ENCODE measurements around the gene HRK. TPM values are rescaled to one million over a fixed set of nuclear protein-coding genes. Genes with fewer than 3 reads are reported as not detected.
A peak's percentile ranks its signal among the peaks of the same experiment; 100 is the strongest.

The HRK gene
- total RNA-seq, 2 experiments from 2014 or later: not detected

DNA sequence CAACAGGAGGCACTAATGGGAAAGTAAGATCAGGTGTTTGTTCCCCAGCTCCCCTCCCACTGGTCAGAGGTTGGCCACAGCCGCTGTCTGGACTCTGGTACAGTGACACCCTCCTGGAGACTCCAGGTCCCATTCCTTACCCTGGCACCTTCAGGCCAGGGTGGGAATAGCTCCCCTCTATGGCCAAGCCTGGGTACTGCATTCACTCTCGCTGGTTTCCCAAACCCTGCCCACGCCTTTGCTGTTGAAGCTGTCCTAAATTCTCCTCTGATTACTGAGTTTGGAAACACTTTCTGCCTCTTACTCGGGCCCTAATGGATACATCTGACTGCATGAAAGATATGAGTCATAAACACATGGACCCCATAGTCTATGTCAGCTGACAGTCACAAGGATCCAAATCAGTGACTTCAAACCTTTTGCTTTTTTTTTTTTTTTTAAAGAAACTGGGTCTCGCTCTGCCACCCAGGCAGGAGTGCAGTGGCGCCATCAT is 17.9 kb downstream of the HRK start:
- Mint-ChIP-seq H3K9me3 (ENCODE audit: low read depth) (no peaks in the 10 kb centered on the region), H3K4me3 (no peak overlapping the region), H3K36me3 (ENCODE audit: low read depth) (no peaks in the 10 kb centered on the region), H3K4me1 (peaks cover 2% of the 10 kb centered on the region), H3K27ac (no peak overlapping the region), H3K27me3 (peaks cover 20% of the 10 kb centered on the region)
- ChIA-PET CTCF (interaction anchor here (0.6 to 0.7 kb wide), 4 partner anchors 76 to 158 kb away, joined by 3 to 6 read pairs (median 4); no protein-coding TSS in a partner anchor), POLR2A (interaction anchor here (0.6 kb wide), 1 partner anchor 276 kb away, joined by 8 read pairs; no protein-coding TSS in a partner anchor)
- intact Hi-C loops (cut with DNase I, micrococcal nuclease): no loop called here
- peak; percentile 38 for DNase-seq
- ATAC-seq: no peak

- peaks cover 2% of the 10 kb centered on the region for H3K4me1 Mint-ChIP-seq
- CTCF ChIA-PET: no interaction called here
Observed at GRCh38 chr12:116862167-116862566, 19.1 kb downstream of the HRK start.

DNA sequence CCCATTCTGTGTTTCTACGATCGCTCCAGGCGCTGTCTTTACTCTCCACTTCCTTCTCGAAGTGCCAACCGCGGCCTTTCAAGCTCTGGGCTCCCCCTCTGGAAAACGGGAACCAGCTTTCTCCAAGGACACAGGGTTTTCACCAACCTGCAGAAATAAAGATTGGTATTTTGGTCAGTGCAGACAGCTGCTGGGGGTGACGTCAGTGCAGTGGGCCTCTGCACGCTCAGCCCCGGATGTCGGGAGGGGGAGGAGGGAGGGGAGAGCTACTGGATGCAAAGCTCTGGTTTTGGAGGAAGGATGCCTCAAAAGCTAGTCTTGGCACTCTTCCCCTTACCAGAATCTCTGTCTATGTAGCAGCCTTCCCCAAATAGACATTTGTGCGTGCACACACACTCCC is 19.9 kb downstream of the HRK start:
- CTCF ChIA-PET: interaction anchor here (0.6 to 1.2 kb wide), 2 partner anchors 55 to 152 kb away, joined by 3 to 4 read pairs; no protein-coding TSS in a partner anchor
- H3K36me3 Mint-ChIP-seq (ENCODE audit: low read depth): no peaks in the 10 kb centered on the region
- DNase-seq: peak; percentile 58
- peak; percentile 82 for ATAC-seq
- POLR2A ChIA-PET: interaction anchor here (0.7 kb wide), 1 partner anchor 327 kb away, joined by 4 read pairs; no protein-coding TSS in a partner anchor
- no peak overlapping the region for H3K27ac Mint-ChIP-seq
- intact Hi-C loops (cut with DNase I, micrococcal nuclease): no loop called here
- H3K9me3 Mint-ChIP-seq (ENCODE audit: low read depth): no peaks in the 10 kb centered on the region
- peaks cover 2% of the 10 kb centered on the region for H3K4me1 Mint-ChIP-seq
- peaks cover 29% of the 10 kb centered on the region for H3K27me3 Mint-ChIP-seq
- H3K4me3 Mint-ChIP-seq: no peak overlapping the region

More at GRCh38 chr12:116862167-116862566, 19.1 kb downstream of the HRK start:
- no peaks in the 10 kb centered on the region for H3K9me3 Mint-ChIP-seq (ENCODE audit: low read depth)
- H3K27ac Mint-ChIP-seq: no peak overlapping the region
- intact Hi-C loops (cut with DNase I, micrococcal nuclease): no loop called here
- DNase-seq (no peak), ATAC-seq (no peak)
- H3K4me3 Mint-ChIP-seq: no peak overlapping the region
- H3K36me3 Mint-ChIP-seq (ENCODE audit: low read depth): no peaks in the 10 kb centered on the region
- POLR2A ChIA-PET: no interaction called here
- H3K27me3 Mint-ChIP-seq: peaks cover 24% of the 10 kb centered on the region

DNA sequence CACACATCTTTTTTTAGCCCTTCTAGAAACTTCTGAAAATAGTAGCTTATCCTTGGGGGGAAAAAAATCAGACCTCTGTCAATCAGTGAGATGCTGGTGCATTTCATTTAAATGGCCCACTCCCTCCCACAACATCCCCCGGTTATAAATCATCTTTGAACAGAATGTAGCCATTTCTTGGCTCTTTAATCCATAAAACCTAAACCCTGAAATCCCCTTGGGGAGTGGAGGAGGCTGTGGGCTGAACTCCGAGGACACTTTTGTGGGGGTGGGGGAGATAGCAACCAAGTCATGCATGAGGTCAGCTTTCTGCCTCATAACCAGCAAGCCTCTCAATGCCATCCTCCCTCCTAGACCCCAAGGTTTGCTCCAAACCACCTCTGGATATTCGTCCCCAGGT is 21.0 kb downstream of the HRK start:
- Mint-ChIP-seq H3K27ac (no peak overlapping the region), H3K27me3 (peaks cover 33% of the 10 kb centered on the region), H3K4me3 (no peak overlapping the region), H3K36me3 (ENCODE audit: low read depth) (no peaks in the 10 kb centered on the region), H3K9me3 (ENCODE audit: low read depth) (no peaks in the 10 kb centered on the region), H3K4me1 (peaks cover 2% of the 10 kb centered on the region)
- intact Hi-C loops (cut with DNase I, micrococcal nuclease): no loop called here
- ATAC-seq (no peak), DNase-seq (no peak)
- ChIA-PET CTCF (interaction anchor here (1.2 kb wide), 1 partner anchor 57 kb away, joined by 3 read pairs; no protein-coding TSS in a partner anchor), POLR2A (no interaction called here)

GRCh38 chr12:116859079-116859478 is 22.2 kb downstream of the HRK start:
- H3K4me1 Mint-ChIP-seq: peaks cover 2% of the 10 kb centered on the region
- no peaks in the 10 kb centered on the region for H3K9me3 Mint-ChIP-seq (ENCODE audit: low read depth)
- peaks cover 32% of the 10 kb centered on the region for H3K27me3 Mint-ChIP-seq
- no peak overlapping the region for H3K27ac Mint-ChIP-seq
- H3K36me3 Mint-ChIP-seq (ENCODE audit: low read depth): no peaks in the 10 kb centered on the region
- no peak overlapping the region for H3K4me3 Mint-ChIP-seq
- intact Hi-C loops (cut with DNase I, micrococcal nuclease): no loop called here
- ATAC-seq: no peak
- POLR2A ChIA-PET: no interaction called here
- CTCF ChIA-PET: interaction anchor here (0.6 to 0.8 kb wide), 2 partner anchors 137 to 1199 kb away, joined by 3 read pairs; no protein-coding TSS in a partner anchor
- DNase-seq: no peak

DNA sequence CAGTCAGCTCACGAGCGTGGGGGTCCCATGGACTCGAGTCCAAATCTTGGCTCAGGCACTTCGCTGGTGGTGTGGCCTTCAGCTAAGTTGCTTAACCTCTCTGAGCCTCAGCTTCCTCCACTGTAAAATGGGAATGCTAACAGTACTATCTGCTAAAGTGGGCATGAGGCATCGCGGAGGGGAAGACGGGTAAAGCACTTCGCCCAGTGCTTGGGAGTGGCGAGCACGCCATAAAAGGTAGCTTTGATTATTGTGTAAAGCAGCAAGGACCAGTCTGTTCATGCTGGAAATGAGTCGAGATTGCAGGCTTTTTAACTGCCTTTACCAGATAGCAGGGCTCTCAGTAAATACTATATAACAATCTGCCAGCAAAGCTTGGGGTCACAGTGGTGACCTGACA is 24.5 kb downstream of the HRK start:
- POLR2A ChIA-PET: no interaction called here
- intact Hi-C loops (cut with DNase I, micrococcal nuclease): no loop called here

DNA sequence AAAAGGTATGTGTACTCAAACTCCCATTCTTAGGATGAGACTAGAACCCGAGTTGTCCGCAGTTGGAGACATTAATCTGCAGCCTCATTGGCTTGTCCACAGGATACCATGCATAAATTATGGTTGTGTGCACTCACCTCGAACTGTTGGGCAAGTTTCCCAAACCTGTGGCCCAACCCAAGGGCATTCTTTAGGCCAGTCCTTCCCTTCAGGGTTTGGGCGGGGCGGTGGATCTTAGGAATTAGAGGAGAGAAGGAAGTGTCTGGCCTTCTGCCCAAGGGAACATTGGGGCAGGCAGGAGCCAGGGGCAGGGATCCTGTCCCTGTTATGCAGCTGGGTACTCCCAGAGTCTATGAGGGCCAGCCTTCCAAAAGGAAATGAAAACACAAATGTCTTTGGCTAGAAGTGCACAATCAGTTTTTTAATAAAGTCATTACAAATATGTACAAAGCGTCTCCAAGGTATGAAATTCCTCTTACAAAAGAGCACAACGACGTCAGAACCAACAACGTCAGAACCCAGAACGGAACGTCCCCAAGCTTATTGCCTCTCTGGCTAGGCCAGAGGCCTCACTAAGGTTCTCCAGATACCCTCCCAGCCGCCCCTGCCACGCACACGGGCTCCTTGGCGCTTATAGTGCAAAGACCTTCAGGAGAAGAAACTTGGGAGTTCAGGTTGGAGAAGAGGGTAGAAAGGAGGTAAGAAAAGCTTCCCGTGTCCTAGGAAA is 25.3 kb downstream of the HRK start:
- Mint-ChIP-seq H3K9me3 (ENCODE audit: low read depth) (no peaks in the 10 kb centered on the region), H3K4me1 (no peaks in the 10 kb centered on the region), H3K27ac (no peak overlapping the region), H3K27me3 (peaks cover 24% of the 10 kb centered on the region), H3K36me3 (ENCODE audit: low read depth) (no peaks in the 10 kb centered on the region), H3K4me3 (no peak overlapping the region)
- DNase-seq (no peak), ATAC-seq (no peak)
- POLR2A ChIA-PET: no interaction called here
- intact Hi-C loops (cut with DNase I, micrococcal nuclease): no loop called here
- CTCF ChIA-PET: no interaction called here

More for the DNA sequence above, 24.5 kb downstream of the HRK start:
- no peak for DNase-seq
- peaks cover 28% of the 10 kb centered on the region for H3K27me3 Mint-ChIP-seq
- no peak overlapping the region for H3K4me3 Mint-ChIP-seq
- H3K4me1 Mint-ChIP-seq: peaks cover 2% of the 10 kb centered on the region
- no peak for ATAC-seq
- no peaks in the 10 kb centered on the region for H3K36me3 Mint-ChIP-seq (ENCODE audit: low read depth)
- no peaks in the 10 kb centered on the region for H3K9me3 Mint-ChIP-seq (ENCODE audit: low read depth)
- CTCF ChIA-PET: no interaction called here
- no peak overlapping the region for H3K27ac Mint-ChIP-seq

DNA sequence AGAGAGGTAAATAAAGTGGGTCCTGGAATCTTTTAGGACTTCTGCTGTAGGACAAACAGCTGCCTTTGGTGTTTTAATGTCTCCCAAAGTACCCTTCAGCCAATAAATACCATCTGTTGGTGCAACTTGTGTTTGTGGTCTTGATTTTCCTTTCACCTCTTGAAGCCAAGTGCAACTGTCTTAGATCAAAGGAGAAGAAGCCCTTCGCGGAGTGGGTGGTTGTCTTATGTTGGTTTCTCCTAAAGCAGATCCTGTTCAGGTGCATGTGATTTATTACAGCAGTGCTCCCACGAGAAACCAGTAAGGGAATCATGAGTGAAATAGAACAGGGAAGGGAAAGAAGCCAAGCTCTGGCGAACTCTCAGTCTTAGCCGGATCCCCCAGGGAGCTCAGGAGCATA is 27.7 kb downstream of the HRK start:
- ChIA-PET POLR2A (no interaction called here), CTCF (no interaction called here)
- Mint-ChIP-seq H3K4me1 (no peaks in the 10 kb centered on the region), H3K4me3 (no peak overlapping the region), H3K27me3 (peaks cover 14% of the 10 kb centered on the region), H3K27ac (no peak overlapping the region), H3K36me3 (ENCODE audit: low read depth) (peaks cover 4% of the 10 kb centered on the region), H3K9me3 (ENCODE audit: low read depth) (no peaks in the 10 kb centered on the region)
- ATAC-seq (no peak), DNase-seq (no peak)
- intact Hi-C loops (cut with DNase I, micrococcal nuclease): no loop called here

- peaks cover 6% of the 10 kb centered on the region for H3K36me3 Mint-ChIP-seq (ENCODE audit: low read depth)
- ATAC-seq: no peak
- intact Hi-C loops (cut with DNase I, micrococcal nuclease): no loop called here
- peaks cover 9% of the 10 kb centered on the region for H3K27me3 Mint-ChIP-seq
- CTCF ChIA-PET: interaction anchor here (0.5 kb wide), 1 partner anchor 64 kb away, joined by 4 read pairs; no protein-coding TSS in a partner anchor
- H3K27ac Mint-ChIP-seq: no peak overlapping the region
- no peaks in the 10 kb centered on the region for H3K4me1 Mint-ChIP-seq
- no peak for DNase-seq
- POLR2A ChIA-PET: no interaction called here
- H3K9me3 Mint-ChIP-seq (ENCODE audit: low read depth): no peaks in the 10 kb centered on the region
- no peak overlapping the region for H3K4me3 Mint-ChIP-seq
Observed at GRCh38 chr12:116852303-116852702, 28.9 kb downstream of the HRK start.

DNA sequence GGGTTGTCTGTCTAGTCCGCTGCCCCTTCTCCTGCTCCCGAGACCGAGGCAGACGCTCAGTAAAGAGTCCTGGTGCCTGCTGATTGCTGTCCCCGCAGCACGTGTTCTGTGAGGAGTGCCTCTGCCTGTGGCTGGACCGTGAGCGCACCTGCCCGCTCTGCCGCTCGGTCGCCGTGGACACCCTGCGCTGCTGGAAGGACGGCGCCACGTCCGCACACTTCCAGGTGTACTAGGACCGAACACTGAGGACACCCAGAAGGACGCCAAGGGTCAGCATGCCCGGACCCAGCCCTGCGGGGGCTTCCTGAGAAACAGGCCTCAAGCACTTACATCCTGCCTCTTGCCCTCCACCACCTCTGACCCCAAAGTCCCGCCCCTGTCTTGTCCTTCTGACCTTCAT is 32.0 kb downstream of the HRK start:
- Mint-ChIP-seq H3K36me3 (ENCODE audit: low read depth) (peaks cover 6% of the 10 kb centered on the region), H3K9me3 (ENCODE audit: low read depth) (no peaks in the 10 kb centered on the region), H3K27ac (no peak overlapping the region), H3K27me3 (no peaks in the 10 kb centered on the region), H3K4me1 (no peaks in the 10 kb centered on the region), H3K4me3 (no peak overlapping the region)
- POLR2A ChIA-PET: no interaction called here
- DNase-seq (no peak), ATAC-seq (no peak)
- CTCF ChIA-PET: no interaction called here
- intact Hi-C loops (cut with DNase I, micrococcal nuclease): no loop called here

- Mint-ChIP-seq H3K27ac (no peak overlapping the region), H3K36me3 (ENCODE audit: low read depth) (peaks cover 2% of the 10 kb centered on the region), H3K27me3 (no peaks in the 10 kb centered on the region), H3K4me1 (no peaks in the 10 kb centered on the region), H3K9me3 (ENCODE audit: low read depth) (no peaks in the 10 kb centered on the region), H3K4me3 (no peak overlapping the region)
- intact Hi-C loops (cut with DNase I, micrococcal nuclease): no loop called here
- ATAC-seq: no peak
- ChIA-PET CTCF (no interaction called here), POLR2A (no interaction called here)
- DNase-seq: no peak
Observed at GRCh38 chr12:116843085-116843484, 38.2 kb downstream of the HRK start.

DNA sequence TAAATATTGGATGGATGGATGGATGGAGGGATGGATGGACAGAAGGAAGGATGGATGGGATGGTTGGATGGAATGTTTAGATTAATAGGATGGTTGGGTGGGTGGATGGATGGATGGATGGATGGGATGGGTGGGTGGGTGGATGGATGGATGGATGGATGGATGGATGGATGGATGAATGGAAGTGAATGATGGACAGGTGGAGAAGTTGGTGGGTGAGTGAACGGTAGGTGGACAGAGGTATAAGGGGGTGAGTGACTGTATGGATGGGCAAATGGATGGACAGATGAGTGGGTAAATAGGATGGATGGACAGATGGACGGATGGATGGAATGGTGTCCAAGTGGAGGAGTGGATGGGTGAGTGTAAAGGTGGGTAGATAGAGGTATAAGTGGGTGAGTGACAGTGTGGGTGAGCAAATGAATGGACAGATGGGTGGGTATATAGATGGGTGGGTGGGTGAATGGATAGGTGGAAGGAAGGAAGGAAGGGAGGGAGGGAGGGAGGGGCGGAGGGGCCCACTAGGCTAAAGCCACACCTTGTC is 41.9 kb downstream of the HRK start:
- Mint-ChIP-seq H3K27me3 (no peaks in the 10 kb centered on the region), H3K4me3 (no peak overlapping the region), H3K36me3 (ENCODE audit: low read depth) (peaks cover 12% of the 10 kb centered on the region), H3K27ac (no peak overlapping the region), H3K4me1 (no peaks in the 10 kb centered on the region), H3K9me3 (ENCODE audit: low read depth) (peaks cover 2% of the 10 kb centered on the region)
- no peak for ATAC-seq
- ChIA-PET POLR2A (no interaction called here), CTCF (no interaction called here)
- no peak for DNase-seq
- intact Hi-C loops (cut with DNase I, micrococcal nuclease): no loop called here

Data from activated CD4-positive, alpha-beta T cell treated with anti-CD3 and anti-CD28 coated beads for 36 hours (primary cell).